GM10266 (cell line): ENCODE measurements around the gene HPCAL4.
A peak's percentile ranks its signal among the peaks of the same experiment; 100 is the strongest.

Experiments
- DNase-seq: peaks from one replicate; pipeline ENCODE4 v3.0.0; 2012; ENCODE audit errors: extremely low spot score
- TF ChIP-seq, protein P1 (sequence below): IDR thresholded peaks from 2 replicates; pipeline ENCODE4 v1.5.1; 2012; ENCODE audit warnings: mild to moderate bottlenecking, low read depth; ENCODE audit not compliant: control insufficient read depth, insufficient read depth; ENCODE audit errors: missing control alignments

Gene HPCAL4

GRCh38 chr1:39687243-39687642 is 4.0 kb downstream of the HPCAL4 start:
- TF ChIP-seq, protein P1, sequence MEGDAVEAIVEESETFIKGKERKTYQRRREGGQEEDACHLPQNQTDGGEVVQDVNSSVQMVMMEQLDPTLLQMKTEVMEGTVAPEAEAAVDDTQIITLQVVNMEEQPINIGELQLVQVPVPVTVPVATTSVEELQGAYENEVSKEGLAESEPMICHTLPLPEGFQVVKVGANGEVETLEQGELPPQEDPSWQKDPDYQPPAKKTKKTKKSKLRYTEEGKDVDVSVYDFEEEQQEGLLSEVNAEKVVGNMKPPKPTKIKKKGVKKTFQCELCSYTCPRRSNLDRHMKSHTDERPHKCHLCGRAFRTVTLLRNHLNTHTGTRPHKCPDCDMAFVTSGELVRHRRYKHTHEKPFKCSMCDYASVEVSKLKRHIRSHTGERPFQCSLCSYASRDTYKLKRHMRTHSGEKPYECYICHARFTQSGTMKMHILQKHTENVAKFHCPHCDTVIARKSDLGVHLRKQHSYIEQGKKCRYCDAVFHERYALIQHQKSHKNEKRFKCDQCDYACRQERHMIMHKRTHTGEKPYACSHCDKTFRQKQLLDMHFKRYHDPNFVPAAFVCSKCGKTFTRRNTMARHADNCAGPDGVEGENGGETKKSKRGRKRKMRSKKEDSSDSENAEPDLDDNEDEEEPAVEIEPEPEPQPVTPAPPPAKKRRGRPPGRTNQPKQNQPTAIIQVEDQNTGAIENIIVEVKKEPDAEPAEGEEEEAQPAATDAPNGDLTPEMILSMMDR: no peak
- DNase-seq: no peak

- TF ChIP-seq, protein P1: no peak
- no peak for DNase-seq
These were observed 6.2 kb downstream of the HPCAL4 start for GRCh38 chr1:39685071-39685470.

GRCh38 chr1:39684313-39684664 is 6.9 kb downstream of the HPCAL4 start:
- TF ChIP-seq, protein P1: no peak
- DNase-seq: no peak

DNA sequence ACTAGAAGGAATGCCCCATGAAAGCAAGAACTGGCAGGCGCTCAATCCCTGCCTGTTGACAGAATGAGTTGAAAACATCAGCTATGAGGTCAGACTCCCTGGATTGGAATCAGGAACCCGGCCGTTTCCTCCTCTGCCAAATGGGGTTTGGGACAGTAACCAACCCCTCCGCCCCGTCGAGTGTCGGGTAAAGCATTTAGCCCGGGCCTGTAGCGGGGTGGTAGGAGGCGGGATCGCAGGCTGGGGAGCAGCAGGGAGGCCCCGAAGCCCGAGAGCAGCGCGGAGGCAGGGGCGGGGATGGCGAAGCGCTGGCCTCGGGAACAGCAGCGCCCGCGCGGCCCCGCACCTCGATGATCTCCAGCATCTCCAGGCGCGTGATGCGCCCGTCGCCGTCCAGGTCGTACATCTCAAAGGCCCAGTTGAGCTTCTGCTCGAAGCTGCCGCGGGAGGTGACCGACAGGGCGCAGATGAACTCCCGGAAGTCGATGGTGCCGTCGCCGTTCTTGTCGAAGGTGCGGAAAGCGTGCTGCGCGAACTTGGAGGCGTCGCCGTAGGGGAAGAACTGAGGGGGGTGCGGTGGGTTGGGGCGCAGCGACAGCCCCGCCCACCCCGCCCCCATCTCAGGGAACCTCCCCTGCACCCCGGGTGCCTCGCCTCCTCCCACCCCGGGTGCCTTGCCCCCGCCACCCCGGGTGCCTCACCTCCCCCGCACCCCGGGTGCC is 7.5 kb downstream of the HPCAL4 start:
- TF ChIP-seq, protein P1: no peak
- peak; percentile 15 for DNase-seq

DNA sequence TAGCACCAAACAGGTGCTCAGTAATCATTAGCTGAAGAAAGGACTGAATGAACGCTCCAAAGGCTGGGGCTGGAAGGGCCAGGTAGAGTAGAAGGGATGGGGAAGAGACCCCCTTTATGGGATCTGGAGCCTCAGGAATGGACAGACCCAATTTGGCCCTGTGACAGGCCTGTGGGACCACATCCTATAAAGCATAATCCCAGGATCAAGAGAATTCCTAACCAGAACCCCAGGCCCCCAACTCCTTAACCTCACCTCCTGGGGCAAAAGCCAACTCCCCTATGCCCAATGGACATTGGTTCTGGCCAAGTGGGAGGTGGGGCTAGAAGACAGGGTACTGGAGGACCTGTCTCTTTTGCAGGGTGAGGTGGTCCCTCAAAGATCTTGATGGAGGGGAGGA is 9.2 kb downstream of the HPCAL4 start:
- TF ChIP-seq, protein P1: no peak
- DNase-seq: peak; percentile 10

DNA sequence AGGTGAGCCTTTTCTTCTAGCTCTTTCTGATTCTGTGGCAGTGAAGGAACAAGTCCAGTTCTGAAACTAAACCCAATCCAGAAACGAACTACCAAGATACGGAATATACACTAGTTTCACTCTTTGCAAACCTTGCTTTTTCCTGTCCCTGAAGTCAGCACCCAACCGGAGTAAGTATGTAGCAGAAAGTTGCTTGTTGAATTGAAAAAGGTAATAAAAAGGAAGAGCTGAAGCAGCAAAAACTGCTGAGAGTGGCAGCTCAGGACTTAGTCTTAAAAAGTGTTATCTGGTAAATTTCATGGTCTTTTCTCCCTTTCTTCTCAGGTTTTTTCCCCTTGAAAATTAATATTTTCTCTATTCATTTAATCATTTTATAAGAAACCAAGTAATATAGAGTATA is 9.9 kb downstream of the HPCAL4 start:
- TF ChIP-seq, protein P1: no peak
- DNase-seq: no peak

DNA sequence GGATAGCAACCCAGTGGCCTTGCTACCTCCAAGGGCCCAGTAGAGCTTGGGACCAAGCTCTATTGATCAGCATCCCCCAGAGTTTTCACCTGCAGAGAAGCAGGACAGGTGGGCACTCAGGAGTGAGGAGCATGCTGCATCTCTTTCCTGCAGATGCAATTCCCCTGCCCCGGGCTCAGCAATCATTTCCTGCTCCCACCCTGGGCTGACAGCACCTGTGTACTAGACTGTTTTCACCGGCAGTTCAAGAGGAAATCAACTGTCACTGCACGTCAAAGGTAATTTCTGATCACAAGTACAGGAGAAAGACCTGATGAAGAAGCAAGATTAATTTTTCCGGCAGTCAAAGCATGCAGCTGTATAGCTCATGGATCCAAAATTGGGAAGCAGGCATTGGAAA is 10.5 kb downstream of the HPCAL4 start:
- TF ChIP-seq, protein P1: no peak
- DNase-seq: peak; percentile 9
